HG02678 (cell line): ENCODE measurements around the gene CWC15.
"Not testable (repeated sequence)": the region's sequence is repeated elsewhere in the genome, so short reads cannot be mapped to it uniquely, and the experiment has no call there.

ENCODE experiments used
- ATAC-seq: cut with Tn5 transposase; IDR thresholded peaks from one replicate; pipeline ENCODE4 v1.9.1; 2021; ENCODE audit warnings: mild to moderate bottlenecking, moderate library complexity; ENCODE audit not compliant: unreplicated experiment

The CWC15 gene

DNA sequence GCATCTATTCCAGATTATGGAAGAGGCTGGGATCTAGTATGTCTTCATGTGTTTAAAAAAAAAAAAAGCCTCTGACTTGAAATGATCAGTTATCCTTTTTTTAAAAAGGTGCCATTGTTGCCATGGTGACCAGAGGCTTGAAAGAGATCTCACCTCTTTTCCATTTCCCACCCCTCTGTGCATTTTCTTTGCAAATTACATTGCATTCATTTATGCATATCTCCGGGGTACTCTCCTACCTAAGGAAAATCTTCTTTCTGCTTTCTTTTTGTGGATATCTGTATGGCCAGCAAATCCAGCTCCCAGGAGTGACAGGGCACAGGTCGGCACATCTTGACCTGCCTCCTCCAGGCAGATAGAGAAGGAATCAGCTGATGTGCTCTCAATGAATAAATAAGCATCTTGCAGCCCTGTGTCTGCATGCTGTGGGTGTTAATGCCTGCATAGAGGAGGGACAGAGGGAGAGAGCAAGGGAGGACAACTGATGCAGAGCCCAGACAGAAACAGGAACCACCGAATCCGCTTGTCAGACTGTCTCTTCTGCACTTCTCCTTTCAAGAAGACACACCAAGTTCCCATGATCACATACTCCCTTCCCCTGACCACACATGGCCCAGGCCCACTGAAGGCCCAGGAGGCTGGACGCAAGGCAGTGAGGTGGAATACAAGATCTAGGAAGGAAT lies 50.9 kb downstream of the CWC15 start:
- ATAC-seq: no peak

DNA sequence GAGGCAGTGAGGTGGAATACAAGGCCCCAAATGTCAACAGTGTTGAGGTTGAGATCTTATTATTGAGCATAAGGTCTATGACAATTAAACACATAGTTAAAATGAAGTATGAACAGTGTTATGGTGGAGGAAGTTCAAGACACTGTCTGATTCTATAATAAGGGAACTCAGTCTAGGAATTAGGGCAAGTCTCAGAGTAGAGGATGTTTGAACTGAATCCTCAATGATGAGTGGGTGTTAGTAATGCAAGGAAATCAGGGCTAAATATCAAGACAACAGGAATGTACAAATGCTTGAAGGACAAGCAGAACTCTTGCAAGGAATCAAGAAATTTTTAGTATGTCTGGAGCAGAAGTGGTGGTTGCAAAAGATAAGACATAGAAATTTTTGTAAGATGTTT lies 53.0 kb downstream of the CWC15 start:
- no peak for ATAC-seq

GRCh38 chr11:94913718-94914394 lies 59.5 kb downstream of the CWC15 start:
- ATAC-seq: not testable (repeated sequence)

- no peak for ATAC-seq
Observed at GRCh38 chr11:94912806-94913205, 60.5 kb downstream of the CWC15 start.
